Stimulated activated naive CD4-positive, alpha-beta T cell (primary cell): ENCODE results near the gene KCTD2.
"Not testable (repeated sequence)": the region's sequence is repeated elsewhere in the genome, so short reads cannot be mapped to it uniquely, and the experiment has no call there.

Source experiments
- DNase-seq, 6 experiments: peaks; one replicate each; lab custom pipeline; 2025; lab: John Stamatoyannopoulos, UW

Gene KCTD2

GRCh38 chr17:75049706-75050105 lies 2.7 kb downstream of the KCTD2 start:
- DNase-seq: no peak

DNA sequence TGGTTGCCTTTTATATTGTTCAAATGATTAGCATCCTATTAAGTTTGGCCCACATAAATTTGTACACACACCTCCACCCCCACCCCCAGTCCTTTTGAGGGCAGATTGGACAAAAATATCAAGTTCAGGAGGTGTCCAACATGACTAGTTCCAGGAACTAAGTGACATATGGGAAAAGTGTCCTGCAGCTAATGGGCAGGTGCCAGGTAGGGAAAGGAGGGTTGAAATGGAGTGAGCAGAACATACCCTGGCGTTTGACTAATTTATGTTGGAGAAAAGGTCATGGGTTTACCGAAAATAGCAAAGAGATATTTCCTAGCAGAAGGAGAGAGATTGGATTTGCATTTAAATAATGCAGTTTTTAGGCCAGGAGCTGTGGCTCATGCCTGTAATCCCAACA lies 4.9 kb downstream of the KCTD2 start:
- DNase-seq: no peak

GRCh38 chr17:75059369-75060345 lies 12.6 kb downstream of the KCTD2 start:
- peak in 3 of 6 experiments; percentile 46 to 57 (median 49) for DNase-seq

DNA sequence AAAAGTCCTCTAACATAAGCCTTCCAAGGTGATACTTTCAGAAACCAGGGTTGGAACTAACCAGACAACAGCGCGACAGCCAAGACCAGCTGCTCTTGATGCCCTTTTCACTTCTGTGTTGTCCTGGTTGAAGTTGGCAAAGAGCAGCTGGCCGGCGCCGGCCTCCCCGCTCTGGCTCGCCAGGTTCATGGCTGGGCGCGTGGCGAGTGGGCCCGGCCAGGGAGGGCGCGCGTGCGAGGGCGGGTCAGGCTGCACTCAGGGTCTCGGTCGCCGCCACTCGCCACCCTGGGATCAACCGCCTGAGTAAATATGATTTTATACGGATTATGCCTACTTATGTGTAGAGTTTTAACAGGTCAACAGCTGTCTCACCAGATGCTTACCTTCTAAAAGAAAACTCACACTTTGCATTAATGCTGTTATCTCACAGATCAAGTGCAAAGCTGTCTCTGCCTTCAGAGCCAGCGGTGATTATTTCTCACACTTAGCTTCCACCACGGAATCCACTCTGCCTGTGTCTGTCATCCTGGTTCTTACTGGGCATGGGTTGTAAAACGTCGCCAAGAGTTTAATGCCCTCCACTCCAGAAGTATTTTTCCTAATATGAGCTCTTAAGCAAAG lies 13.5 kb downstream of the KCTD2 start:
- no peak for DNase-seq

DNA sequence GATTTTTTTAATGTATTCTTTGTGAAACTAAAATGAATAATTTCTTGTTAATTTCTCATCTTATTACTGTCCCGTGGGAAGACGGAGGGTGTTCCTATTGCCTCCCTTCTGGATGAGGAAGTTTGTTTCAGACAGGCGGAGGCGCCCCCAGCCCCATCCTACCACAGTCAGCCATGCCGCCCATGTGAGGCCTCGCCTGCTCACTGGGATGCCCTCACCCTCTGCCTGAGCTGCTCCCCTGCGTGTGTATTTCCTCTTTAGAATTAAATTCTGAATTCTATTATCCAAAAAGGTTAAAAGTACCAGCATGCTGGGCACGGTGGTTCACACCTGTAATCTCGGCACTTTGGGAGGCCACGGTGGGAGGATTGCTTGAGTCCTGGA lies 14.0 kb downstream of the KCTD2 start:
- DNase-seq: no peak

DNA sequence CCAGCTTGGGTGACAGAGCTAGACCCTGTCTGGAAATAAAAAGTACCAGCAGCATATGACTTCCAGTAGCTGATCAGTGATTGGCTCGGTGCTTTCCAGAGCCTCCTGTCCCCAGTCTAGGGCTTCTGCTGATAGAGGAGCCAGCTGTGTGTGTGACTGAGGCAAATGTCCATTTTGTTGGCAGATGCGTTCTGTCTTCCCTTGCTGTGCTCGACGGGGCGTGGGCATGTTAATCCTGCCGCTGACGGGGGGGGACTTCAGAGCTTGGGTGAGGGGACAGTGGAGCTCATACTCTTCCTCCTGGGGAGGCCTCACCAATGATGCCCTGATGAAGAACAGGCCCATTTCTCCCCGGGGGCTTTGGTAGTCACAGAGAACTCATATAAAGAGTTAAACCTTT lies 14.6 kb downstream of the KCTD2 start:
- DNase-seq: no peak

GRCh38 chr17:75063201-75063600 lies 16.2 kb downstream of the KCTD2 start:
- DNase-seq: no peak

GRCh38 chr17:75063626-75064025 lies 16.6 kb downstream of the KCTD2 start:
- DNase-seq: no peak

- no peak for DNase-seq
Measured at GRCh38 chr17:75064040-75064439, 17.0 kb downstream of the KCTD2 start.

- DNase-seq: no peak
Measured at GRCh38 chr17:75064460-75064859, 17.4 kb downstream of the KCTD2 start.

DNA sequence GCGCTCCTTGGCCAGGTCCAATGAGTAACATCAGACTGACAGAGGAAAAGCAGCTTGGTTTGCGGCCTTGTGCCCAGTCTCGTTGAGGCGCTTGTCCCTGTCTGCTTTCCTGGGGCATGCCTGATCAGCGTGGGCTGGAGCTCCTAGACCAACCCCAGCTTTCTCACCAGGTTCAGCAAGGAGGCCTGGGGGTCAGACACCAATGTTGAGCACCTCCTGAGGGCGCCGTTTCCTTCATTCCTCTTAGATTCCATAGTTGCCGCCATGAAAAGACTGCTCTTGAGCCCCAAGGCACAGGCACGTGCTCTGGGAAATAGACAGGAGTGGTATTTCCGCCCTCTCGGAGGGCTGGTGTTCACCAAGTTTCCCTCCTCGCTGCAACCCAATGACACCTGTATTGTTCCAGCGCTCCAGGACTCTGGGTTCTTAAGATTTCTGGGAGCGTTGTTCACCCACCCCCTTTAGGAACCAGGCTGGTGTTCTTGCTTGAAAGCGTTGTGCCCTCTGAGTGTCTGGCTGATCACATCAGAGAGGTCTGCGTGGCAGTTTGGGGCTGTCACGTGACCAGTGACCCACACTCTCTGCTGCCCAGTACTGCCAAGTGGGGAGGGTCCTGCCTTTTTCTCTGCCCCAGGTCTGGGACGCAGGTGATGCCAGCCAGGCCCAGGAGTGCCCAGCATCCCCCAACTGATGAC lies 18.0 kb downstream of the KCTD2 start:
- DNase-seq: no peak

GRCh38 chr17:75065562-75066151 lies 18.6 kb downstream of the KCTD2 start:
- DNase-seq: no peak

DNA sequence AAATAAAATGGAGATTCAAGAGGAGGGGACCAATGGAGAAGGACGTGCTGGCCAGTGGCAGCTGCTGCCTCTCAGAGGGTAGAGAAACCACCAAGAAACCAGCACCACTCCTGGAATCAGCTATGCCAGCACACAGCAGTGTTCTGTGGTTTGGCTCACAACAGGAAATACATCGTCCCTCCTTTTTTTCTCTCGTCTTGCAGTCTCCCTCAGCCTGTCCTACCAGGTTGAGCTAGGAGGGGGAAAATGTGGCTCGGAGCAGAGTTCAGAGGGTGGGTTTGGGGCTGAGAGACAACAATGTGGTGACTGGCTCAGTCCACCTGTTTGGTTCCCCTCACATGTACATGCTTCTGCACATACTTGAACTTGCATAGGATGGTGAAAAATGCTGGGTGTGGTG lies 20.8 kb downstream of the KCTD2 start:
- peak in 4 of 6 experiments; percentile 12 to 40 (median 37) for DNase-seq

DNA sequence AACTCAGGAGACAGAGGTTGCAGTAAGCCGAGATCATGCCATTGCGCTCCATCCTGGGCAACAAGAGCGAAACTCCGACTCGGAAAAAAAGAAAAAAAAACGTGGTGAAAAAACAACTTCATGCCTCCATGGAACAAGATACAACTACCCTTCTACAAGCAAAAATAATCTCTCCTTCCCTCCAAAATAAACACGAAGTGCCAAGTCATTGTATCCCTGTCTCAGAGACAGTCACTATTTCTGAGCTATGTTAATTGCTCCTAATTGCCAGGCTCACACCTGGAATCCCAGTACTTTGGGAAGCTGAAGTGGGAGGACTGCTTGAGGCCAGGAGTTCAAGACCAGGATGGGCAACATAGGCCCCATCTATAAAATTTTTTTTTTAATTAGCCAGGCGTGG lies 21.7 kb downstream of the KCTD2 start:
- DNase-seq: no peak

DNA sequence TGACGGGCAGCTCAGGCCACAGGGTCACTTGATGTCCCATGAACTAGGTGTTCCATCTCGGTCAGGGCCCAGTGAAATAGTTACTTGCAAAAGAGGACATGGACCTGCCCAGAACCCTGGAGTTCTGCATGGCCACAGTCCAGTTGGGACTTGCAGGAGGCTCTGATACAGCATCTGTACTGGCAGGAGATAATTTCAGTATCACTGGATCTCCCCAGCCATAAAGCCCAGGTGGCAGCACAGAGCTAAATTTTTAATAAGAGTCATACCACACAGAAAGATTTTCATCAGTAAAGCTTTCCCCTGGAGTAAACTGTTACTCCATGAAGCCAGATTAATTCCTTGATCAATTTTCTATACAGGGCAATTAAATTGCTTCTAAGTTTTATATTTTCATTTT lies 22.8 kb downstream of the KCTD2 start:
- DNase-seq: peak in 1 of 6 experiments; percentile 3

DNA sequence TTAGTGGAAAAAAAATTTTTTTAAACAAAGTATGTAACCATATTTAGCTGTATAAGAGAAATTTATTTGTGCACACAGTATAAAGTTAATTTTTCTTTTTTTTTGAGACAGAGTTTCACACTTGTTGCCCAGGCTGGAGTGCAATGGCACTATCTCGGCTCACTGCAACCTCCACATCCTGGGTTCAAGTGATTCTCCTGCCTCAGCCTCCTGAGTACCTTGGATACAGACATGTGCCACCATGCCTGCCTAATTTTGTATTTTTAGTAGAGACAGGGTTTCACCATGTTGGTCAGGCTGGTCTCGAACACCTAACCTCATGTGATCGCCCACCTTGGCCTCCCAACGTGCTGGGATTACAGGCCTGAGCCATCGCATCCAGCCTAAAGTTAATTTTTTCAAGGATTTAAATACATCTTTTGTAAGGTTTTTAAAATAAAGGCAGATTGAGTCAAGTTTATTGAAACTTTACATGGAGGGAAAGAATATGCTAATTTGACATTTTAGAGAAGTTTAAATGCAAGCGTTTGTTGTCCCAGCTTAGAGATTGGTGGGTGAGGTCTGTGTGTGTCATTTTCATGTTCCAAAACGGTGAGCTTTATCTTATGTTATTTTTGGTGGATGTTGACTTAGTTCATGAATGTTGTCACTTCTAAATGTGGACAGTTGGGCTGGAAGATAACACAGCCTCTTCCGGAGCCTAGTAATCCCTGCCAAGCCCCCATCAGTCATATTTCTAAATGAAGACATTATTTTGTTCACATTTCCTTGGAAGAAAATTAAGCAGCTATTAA lies 24.6 kb downstream of the KCTD2 start:
- not testable (repeated sequence) for DNase-seq

DNA sequence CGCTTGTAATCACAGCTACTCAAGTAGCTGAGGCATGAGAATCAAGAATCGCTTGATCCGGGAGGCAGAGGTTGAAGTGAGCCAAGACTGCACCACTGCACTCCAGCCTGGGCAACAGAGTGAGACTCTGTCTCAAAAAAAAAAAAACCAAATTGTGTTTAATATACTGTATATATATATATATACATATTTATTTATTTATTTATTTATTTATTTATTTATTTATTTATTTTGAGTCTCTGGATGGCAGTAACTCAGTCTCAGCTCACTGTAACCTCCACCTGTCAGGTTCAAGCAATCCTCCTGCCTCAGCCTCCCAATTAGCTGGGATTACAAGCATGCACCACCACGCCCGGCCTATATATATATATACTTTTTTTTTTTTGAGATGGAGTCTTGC lies 25.9 kb downstream of the KCTD2 start:
- DNase-seq: not testable (repeated sequence)

- no peak for DNase-seq
Measured at GRCh38 chr17:75073618-75074047, 26.6 kb downstream of the KCTD2 start.

DNA sequence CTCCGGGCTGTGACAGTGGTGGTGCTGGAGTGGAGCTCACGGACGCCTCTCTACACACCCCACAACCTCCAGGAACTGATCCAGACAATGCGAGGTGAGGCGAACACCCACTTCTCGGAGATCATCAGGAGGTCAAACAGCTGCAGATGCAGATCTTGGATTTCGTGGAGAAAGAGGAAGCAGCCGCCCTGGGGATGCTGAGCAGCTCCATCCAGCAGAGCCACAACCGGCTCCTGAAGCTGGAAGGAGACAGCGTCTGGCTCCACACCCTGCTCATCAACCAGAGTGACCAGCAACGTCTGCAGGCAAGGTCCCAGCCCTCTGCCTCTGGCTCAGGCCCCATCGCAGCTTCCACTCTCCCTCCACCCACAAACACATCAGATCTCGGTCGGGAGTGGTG lies 27.5 kb downstream of the KCTD2 start:
- DNase-seq: no peak

- no peak for DNase-seq
Measured at GRCh38 chr17:75075597-75076336, 28.7 kb downstream of the KCTD2 start.

GRCh38 chr17:75077072-75077495 lies 30.1 kb downstream of the KCTD2 start:
- no peak for DNase-seq
